Choroid plexus epithelial cell (primary cell): ENCODE results near the gene FAM180B.

ENCODE experiments used
- DNase-seq: peaks from one replicate; pipeline ENCODE4 v3.0.0-alpha.2; 2010; ENCODE audit warnings: low read depth
- H3K4me3 ChIP-seq: 2 replicates; pipeline ENCODE4 v1.5.1; 2011; ENCODE audit warnings: low read depth, mild to moderate bottlenecking, control low read depth, low read length, moderate library complexity
- CTCF ChIP-seq: conservative IDR thresholded peaks from 2 replicates; pipeline ENCODE4 v1.5.1; 2011; ENCODE audit warnings: low read depth, mild to moderate bottlenecking, control low read depth, inconsistent platforms, low read length, moderate library complexity

FAM180B gene

GRCh38 chr11:47589977-47590861, 3.7 kb downstream of the FAM180B start:
- no peak for DNase-seq

DNA sequence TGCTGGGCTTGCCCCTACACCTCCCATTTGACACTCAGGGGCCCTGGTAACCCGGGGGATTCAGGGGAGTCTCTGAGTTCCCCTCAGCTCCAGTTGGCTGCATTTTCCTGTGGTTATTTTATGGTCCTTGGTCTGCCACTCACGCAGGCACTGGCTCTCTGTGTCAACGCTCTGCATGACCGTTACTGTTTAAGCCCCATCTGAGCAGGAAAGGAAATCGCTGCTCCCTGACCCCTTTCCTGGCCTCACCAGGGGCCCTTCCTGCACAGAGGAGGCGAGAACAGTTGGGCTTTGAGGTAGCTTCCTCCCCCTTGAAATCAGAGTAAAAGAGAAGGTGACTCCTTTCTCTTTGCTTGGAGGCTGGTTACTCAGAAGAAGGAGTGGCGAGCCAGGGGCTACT, 5.3 kb downstream of the FAM180B start:
- no peak overlapping the region for H3K4me3 ChIP-seq
- TF ChIP-seq CTCF = no peak
- DNase-seq = no peak

More at GRCh38 chr11:47589977-47590861, 3.7 kb downstream of the FAM180B start:
- TF ChIP-seq CTCF = no peak
- peak overlapping the region; percentile 46 for H3K4me3 ChIP-seq

- TF ChIP-seq CTCF = no peak
- no peak for DNase-seq
- H3K4me3 ChIP-seq = no peak overlapping the region
Observed at GRCh38 chr11:47592251-47592650, 5.8 kb downstream of the FAM180B start.

DNA sequence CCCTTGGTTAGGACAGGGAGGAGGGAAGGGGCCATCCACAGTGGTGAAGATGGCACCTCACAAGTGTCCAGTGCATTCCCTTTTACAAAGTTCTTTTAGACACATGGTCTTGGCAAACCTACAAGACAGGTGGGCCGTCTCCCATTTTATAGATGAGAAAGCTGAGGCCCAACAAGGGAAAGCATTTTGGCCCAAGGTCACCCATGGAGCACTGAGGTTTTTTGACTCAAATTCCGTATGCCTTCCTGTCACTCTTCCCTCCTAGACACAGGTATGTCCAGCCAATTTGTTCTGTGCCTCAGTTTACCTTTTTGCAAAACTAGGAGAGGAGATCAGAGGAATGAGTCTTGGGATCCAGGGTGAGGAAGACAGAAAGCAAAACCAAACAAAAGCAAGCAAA, 6.5 kb downstream of the FAM180B start:
- TF ChIP-seq CTCF = no peak
- H3K4me3 ChIP-seq = no peak overlapping the region
- DNase-seq = no peak

GRCh38 chr11:47593492-47593933, 7.0 kb downstream of the FAM180B start:
- no peak for TF ChIP-seq CTCF
- no peak overlapping the region for H3K4me3 ChIP-seq
- no peak for DNase-seq

- no peak for TF ChIP-seq CTCF
- peak within 1 kb of the TSS; percentile 37 for H3K4me3 ChIP-seq
- DNase-seq = no peak
Observed at GRCh38 chr11:47593934-47594855, 7.7 kb downstream of the FAM180B start, which contains the start of gene C1QTNF4. TSS of gene C1QTNF4 (minus strand) at chr11:47594411. CDS start at chr11:47590810, 3,601 bp downstream.
